Ishikawa (cell line): ENCODE measurements around the gene SH3BP4.

Experiments
- CEBPB ChIP-seq: IDR thresholded peaks from 2 replicates; pipeline ENCODE4 v1.6.1; 2012
- CREB1 ChIP-seq: IDR thresholded peaks from 2 replicates; pipeline ENCODE4 v1.6.1; 2012; ENCODE audit warnings: low read depth
- EGR1 ChIP-seq: IDR thresholded peaks from 2 replicates; pipeline ENCODE4 v1.6.1; 2012
- EP300 ChIP-seq: IDR thresholded peaks from 2 replicates; pipeline ENCODE4 v1.6.1; 2012; ENCODE audit warnings: borderline replicate concordance
- FOXM1 ChIP-seq: IDR thresholded peaks from 2 replicates; pipeline ENCODE4 v1.6.1; 2012; ENCODE audit warnings: low read depth, borderline replicate concordance
- NFIC ChIP-seq: IDR thresholded peaks from 2 replicates; pipeline ENCODE4 v1.6.1; 2012
- RAD21 ChIP-seq: IDR thresholded peaks from 2 replicates; pipeline ENCODE4 v1.6.1; 2012; ENCODE audit warnings: low read depth
- TAF1 ChIP-seq: IDR thresholded peaks from 2 replicates; pipeline ENCODE4 v1.6.1; 2012; ENCODE audit warnings: low read depth, mild to moderate bottlenecking
- TCF12 ChIP-seq: IDR thresholded peaks from 2 replicates; pipeline ENCODE4 v1.6.1; 2012; ENCODE audit warnings: low read depth
- TEAD4 ChIP-seq: IDR thresholded peaks from 2 replicates; pipeline ENCODE4 v1.6.1; 2012
- YY1 ChIP-seq: IDR thresholded peaks from 2 replicates; pipeline ENCODE4 v1.6.1; 2012; ENCODE audit warnings: low read depth
- ZBTB7A ChIP-seq: IDR thresholded peaks from 2 replicates; pipeline ENCODE4 v1.6.1; 2012; ENCODE audit warnings: low read depth
- TF ChIP-seq, protein P1 (sequence below): IDR thresholded peaks from 2 replicates; pipeline ENCODE4 v1.6.1; 2012
- TF ChIP-seq, protein P2 (sequence below): IDR thresholded peaks from 2 replicates; pipeline ENCODE4 v1.6.1; 2012; ENCODE audit warnings: low read depth, mild to moderate bottlenecking
- TF ChIP-seq, protein P3 (sequence below): IDR thresholded peaks from 2 replicates; pipeline ENCODE4 v1.6.1; 2012

The SH3BP4 gene

DNA sequence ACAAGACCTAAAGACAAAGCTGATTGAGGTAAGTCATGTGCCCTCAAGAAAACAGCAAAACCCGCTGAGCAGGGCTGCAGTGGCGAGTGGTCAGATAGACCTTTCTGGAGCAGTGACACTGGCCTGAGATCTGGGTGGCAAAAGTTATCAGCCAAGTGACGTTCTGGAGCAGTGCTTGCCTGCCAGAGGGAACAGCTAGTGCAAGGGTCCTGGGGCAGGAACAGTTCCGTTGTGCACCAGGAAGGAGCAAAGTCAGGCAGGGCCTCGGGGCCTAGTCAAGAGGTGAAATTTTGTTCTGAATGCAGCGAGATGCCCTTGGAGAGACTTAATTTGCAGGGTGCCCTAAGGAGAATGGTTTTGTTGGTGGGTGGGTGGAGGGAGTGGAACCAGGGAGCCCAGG is 67.0 kb downstream of the SH3BP4 start:
- TF ChIP-seq, protein P1, sequence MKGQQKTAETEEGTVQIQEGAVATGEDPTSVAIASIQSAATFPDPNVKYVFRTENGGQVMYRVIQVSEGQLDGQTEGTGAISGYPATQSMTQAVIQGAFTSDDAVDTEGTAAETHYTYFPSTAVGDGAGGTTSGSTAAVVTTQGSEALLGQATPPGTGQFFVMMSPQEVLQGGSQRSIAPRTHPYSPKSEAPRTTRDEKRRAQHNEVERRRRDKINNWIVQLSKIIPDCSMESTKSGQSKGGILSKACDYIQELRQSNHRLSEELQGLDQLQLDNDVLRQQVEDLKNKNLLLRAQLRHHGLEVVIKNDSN = no peak
- TF ChIP-seq, protein P2, sequence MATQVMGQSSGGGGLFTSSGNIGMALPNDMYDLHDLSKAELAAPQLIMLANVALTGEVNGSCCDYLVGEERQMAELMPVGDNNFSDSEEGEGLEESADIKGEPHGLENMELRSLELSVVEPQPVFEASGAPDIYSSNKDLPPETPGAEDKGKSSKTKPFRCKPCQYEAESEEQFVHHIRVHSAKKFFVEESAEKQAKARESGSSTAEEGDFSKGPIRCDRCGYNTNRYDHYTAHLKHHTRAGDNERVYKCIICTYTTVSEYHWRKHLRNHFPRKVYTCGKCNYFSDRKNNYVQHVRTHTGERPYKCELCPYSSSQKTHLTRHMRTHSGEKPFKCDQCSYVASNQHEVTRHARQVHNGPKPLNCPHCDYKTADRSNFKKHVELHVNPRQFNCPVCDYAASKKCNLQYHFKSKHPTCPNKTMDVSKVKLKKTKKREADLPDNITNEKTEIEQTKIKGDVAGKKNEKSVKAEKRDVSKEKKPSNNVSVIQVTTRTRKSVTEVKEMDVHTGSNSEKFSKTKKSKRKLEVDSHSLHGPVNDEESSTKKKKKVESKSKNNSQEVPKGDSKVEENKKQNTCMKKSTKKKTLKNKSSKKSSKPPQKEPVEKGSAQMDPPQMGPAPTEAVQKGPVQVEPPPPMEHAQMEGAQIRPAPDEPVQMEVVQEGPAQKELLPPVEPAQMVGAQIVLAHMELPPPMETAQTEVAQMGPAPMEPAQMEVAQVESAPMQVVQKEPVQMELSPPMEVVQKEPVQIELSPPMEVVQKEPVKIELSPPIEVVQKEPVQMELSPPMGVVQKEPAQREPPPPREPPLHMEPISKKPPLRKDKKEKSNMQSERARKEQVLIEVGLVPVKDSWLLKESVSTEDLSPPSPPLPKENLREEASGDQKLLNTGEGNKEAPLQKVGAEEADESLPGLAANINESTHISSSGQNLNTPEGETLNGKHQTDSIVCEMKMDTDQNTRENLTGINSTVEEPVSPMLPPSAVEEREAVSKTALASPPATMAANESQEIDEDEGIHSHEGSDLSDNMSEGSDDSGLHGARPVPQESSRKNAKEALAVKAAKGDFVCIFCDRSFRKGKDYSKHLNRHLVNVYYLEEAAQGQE = no peak
- no peak for TF ChIP-seq YY1

DNA sequence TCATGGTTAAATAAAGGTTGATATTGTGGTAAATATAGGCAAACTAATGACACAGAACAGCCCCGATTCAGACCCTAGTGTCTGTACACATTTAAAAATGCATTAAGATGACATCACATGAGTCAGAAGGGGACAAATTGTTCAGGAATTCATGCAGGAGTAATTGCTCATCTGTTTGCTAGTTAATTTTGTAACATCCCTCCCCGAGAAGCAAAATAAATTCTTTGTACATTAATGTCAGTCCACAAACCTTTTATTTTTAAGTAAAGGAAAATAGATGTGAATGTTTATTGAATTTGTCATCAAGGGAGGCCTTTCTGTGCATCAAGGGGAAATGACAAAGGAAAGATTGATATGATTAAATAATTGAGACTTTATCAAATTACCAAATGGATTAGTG is 69.9 kb downstream of the SH3BP4 start:
- TF ChIP-seq NFIC = no peak
- no peak for TF ChIP-seq EP300
- TF ChIP-seq TAF1 = no peak
- TF ChIP-seq EGR1 = no peak
- TF ChIP-seq, protein P2 = no peak
- no peak for TF ChIP-seq CREB1
- TF ChIP-seq YY1 = no peak
- TF ChIP-seq, protein P1 = no peak
- TF ChIP-seq, protein P3, sequence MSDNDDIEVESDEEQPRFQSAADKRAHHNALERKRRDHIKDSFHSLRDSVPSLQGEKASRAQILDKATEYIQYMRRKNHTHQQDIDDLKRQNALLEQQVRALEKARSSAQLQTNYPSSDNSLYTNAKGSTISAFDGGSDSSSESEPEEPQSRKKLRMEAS = no peak
- no peak for TF ChIP-seq RAD21
- TF ChIP-seq ZBTB7A = no peak
- TF ChIP-seq TEAD4 = no peak
- TF ChIP-seq CEBPB = no peak
- TF ChIP-seq TCF12 = no peak
- TF ChIP-seq FOXM1 = no peak

DNA sequence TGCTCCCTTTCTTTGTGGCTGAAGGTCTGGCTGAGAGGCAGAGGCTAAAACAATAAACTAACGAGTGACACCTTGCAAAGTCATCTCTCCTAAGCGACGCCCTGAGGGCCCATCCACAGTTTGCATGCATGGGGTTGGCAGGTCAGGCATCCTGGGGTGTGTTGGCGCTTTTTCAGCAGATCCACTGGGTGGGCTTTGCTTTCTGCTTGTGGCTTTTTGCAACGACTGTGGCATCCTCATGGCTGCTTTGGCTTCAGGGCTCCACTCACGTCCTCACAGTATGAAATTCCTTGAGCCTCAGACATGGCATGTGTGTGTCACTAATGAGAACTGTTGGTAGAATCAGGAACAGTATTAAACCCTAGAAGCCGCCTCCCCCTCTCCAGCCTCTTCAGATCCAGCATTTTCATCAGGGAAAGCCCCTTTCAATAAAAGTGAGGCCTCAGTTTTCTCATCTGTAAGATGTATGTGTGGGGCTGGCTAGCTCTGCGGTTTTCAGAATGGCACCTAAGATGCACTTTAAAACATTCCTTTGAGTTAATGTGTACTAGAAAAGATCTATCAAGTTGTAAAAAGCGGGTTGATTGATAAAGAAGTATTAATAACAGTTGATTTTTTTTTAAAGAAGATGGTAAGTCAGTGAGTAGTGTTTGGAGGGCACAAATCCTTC is 72.5 kb downstream of the SH3BP4 start:
- TF ChIP-seq NFIC = no peak
- TF ChIP-seq, protein P2 = no peak
- no peak for TF ChIP-seq CEBPB
- no peak for TF ChIP-seq TAF1
- no peak for TF ChIP-seq CREB1
- TF ChIP-seq, protein P3 = no peak
- no peak for TF ChIP-seq TCF12
- no peak for TF ChIP-seq YY1
- no peak for TF ChIP-seq FOXM1

DNA sequence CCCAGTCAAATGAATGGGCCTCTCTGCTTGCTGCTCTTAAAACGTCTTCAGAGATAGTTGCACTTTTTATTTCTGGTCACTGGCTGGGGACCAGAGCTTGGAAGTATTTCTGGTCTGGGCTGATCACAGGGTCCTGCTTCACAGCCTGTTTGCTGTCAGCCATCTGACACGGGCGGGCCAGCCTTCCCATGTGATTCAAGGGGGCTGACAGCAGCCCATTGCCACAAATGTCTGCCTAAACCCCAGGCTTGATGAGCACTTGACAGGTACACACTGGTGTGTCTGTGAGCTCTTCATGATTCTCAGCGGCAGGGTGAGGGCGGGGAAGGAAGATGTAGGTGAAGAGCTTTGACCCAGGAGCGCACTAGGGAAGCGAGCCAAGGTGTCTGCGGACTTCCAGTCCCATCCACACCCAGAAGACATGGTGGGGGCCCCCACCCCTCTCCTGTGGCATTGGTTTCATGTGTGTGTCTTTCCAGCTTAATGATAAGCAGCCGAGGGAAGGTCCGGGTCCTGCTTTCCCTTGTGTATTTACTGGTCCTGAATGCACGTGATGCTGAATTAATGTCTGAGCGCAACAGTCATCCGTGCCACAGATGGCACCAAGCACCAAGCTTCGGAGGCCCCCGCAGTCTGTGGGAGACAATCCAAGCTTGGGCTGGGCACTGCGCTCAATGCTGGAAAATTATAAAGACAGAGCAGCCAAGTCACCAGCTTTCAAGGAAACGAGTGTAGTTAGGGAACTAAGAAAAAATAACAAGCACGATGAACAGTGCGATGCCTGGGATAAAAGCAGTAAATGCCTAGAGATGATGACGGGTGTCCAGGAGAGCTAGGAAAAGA is 73.3 kb downstream of the SH3BP4 start:
- TF ChIP-seq ZBTB7A (no peak), TCF12 (no peak), RAD21 (no peak), TAF1 (no peak), YY1 (no peak), TEAD4 (no peak), FOXM1 (no peak), EP300 (no peak)
- TF ChIP-seq, protein P3 = no peak
- TF ChIP-seq, protein P2 = no peak
